Renal cortex interstitium (tissue), 11 donors: ENCODE results near the gene NEDD8. TPM values are rescaled to one million over a fixed set of nuclear protein-coding genes. Genes with fewer than 3 reads are reported as not detected.
"Not testable (repeated sequence)": the region's sequence is repeated elsewhere in the genome, so short reads cannot be mapped to it uniquely, and the experiment has no call there.

Experiments
- DNase-seq, 11 donors: peaks; one replicate each; pipeline ENCODE4 v3.0.0-alpha.2; 2013; ENCODE audit warnings: low read depth in 9 of 11, low spot score in 4 of 11; ENCODE audit errors: extremely low read depth in 1 of 11
- polyA plus RNA-seq, 3 donors: library from polyadenylated mRNA; unstranded; fragments of 120-200 nt; gene quantifications; one replicate each; pipeline ENCODE4 v1.2.1, GENCODE V29; 2013; ENCODE audit not compliant: insufficient read length in 3 of 3

The NEDD8 gene
- polyA plus RNA-seq, 3 donors: 198 to 251 (median 250) TPM

DNA sequence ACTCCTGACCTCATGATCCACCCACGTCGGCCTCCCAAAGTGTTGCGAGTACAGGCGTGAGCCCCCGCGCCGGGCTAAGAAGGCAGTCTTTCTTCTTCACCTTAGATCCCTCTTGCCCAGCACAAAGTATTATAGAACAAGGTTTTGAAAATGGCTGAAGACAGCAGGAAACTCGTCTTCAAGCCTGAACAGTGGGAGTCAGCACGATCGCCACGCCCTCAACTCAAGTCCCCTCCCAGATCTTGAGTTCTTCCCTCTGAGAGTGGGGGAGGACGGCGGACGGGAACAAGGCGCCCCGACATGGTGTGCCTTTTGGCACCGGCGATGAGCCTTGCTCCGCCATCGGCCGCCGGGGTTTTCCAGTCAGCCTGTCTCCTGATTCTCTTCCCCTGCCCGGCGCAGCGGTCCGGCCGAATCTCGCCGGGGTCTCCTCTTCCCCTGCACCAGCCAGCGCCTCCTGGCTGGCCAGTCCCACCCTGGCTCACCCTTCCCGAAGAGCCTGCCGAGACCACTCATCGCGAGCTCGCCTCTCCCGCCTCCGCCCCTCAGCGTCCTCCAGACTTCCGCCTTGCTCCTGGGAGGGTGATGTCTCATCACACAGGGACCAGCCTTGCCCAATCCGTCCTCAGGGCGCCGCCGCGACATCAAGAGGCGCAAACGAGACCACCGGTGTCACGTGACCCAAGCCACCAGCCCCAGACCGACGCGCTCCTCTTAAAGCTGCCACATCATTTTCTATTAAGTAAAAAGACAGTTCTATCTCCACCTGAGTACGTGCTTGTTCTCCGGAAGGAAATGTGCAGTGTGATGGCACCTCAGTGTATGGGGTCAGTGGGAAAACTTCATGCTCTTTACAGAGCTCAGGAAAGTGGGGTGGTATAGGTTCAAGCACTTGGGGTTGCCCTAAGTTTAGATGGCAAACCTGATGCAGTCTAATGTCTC, 19.0 kb downstream of the NEDD8 start, which contains the start of gene CHMP4A:
Gene CHMP4A, minus strand, starts transcription at position 565 of the 942 bp plus-strand sequence. Its CDS starts 49 bp downstream, at position 516.
- peak; percentile 87 to 97 (median 94) for DNase-seq

DNA sequence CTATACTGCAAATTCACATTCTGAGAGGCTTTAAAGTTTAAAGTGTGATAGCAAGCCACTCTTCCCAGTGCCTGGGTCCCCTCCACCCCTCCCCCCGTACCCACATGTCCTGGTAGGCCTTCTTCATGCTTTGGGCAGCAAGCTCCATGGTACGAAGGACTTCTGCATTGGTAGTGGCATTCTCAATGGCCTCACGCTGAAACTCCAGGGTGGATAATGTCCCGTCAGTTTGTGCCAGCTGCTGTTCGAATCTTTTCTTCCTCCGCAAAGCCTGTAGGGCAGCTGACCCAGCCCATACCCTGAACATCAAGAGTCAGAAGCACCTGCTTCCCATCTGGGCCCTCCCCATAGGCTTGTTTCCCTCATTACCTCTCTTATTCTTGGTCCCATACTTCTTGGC, 20.9 kb downstream of the NEDD8 start:
- no peak for DNase-seq

DNA sequence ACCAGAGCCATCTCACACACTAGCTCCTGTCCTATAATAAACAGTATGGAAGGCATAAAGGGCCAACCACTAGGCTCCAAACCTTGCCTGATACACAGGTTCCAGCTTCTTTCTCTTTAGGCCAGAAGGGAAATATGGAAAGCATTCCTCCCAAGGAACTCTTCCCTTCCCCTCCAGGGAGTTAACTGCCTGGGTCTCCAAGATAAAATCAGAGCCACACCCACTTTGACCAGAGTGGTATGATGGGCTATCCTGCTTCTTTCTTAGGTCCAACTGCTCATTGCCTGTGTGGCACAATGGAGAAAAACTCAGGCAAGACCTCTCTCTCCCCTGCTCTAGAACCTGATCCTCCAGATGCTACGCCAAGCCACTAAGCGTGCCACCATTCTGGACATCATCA, 24.5 kb downstream of the NEDD8 start:
- DNase-seq: no peak

DNA sequence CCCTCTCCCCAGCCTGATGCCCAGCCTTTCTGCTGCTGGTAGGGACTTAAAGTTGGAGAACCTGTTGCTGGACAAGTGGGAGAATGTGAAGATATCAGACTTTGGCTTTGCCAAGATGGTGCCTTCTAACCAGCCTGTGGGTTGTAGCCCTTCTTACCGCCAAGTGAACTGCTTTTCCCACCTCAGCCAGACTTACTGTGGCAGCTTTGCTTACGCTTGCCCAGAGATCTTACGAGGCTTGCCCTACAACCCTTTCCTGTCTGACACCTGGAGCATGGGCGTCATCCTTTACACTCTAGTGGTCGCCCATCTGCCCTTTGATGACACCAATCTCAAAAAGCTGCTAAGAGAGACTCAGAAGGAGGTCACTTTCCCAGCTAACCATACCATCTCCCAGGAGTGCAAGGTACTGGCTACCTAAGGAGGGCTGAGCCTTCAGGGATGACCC, 25.0 kb downstream of the NEDD8 start:
- no peak for DNase-seq

DNA sequence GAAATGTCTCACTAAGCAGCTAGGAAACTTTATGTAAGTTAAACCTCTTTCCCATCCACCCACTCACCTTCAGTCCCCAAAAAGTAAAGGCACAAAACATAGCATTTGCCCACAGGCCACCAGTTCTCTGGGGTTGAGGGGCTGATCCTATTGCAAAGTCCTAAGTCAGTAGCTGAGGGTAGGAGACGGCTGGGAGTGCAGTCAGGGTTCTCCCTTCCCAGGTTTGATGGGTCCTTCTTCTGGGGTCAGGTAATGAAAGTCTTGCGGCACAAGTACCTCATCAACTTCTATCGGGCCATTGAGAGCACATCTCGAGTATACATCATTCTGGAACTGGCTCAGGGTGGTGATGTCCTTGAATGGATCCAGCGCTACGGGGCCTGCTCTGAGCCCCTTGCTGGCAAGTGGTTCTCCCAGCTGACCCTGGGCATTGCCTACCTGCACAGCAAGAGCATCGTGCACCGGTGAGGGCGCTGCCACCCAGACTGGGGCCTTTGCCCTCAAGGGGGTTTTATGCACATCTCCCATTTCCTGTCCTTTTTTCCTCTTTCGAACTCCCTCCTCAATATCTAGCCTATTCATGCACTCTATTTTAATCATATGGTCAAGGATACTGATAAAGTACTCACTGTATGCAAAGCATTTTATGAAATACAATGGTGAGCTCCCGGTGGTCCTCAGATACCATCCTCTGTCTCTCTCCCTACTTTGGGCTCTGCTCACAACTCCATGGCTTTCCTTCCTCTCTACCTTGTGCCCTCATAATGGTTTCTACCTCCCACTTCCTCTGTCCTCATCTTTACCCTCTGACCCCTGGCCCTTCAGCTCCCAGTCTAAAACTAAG, 25.7 kb downstream of the NEDD8 start:
- no peak for DNase-seq

DNA sequence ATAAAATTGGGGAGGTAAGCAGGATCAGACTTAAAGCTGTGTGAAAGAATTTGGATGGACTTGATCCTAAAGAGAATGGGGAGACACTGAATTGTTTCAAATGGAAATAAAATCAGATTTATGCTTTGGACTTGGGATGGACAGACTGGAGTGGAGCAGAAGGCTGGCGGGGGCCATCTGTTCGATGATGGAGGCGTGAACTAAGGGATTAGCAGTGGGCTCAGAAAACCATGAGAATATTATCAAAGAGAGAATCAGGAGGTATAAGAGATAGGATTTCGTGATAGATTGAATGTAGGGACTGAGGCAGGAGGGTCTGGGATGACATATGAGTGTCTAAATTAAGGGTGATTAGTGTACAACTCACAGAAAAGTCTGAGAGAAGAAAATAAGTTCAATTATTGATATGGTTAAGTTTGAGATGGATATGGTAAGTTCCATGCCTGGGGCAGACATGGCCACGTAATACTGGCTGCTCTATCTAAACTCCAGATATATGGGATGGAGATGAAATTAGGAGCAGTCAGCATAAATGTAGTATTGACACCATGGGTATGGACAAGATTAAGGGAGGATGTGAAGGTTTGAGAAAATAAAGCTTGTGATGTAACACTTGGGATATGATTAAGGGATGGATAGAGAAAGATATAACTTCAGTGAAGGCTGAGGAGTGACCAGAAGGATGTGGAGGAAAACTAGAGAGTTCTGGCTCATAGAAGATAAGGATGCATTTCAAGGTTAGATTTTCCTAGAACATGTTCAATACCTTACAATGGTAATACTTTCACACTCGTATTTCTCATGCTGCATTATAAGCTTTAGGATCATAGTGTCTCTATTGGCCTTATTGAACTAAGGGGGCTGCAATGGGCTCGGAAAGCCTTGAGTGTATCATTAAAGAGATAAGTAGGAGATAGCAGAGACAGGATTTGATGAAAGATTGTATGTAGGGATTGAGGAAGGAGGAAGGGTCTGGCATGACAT, 27.7 kb downstream of the NEDD8 start:
- no peak for DNase-seq

DNA sequence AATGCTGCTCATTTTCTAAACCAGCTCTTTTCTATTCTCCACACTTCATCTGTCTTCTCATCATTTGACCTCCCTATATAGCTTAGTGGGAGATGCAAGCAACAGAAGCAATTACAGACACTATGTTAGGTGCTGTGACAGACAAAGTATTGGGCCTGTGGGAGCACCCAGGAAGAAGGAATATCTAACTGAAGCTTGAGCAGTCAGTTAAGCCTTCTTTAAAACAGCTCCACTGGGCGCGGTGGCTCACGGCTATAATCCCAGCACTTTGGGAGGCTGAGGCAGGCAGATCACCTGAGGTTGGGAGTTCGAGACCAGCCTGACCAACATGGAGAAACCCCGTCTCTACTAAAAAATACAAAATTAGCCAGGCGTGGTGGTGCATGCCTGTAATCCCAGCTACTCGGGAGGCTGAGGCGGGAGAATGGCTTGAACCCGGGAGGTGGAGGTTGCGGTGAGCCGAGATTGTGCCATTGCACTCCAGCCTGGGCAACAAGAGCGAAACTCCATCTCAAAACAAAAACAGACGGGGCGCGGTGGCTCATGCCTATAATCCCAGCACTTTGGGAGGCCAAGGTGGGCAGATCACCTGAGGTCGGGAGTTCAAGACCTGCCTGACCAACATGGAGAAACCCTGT, 28.8 kb downstream of the NEDD8 start:
- not testable (repeated sequence) for DNase-seq

DNA sequence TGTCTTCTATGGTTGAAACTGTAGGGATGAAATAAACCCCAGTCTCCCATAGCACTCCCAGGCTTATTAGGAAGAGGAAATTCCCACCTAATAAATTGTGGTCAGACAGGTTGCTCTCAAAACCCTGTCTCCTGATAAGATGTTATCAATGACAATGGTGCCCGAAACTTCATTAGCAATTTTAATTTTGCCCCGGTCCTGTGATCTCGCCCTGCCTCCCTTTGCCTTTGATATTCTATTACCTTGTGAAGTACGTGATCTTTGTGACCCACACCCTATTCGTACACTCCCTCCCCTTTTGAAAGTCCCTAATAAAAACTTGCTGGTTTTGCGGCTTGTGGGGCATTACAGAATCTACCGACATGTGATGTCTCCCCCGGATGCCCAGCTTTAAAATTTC, 29.6 kb downstream of the NEDD8 start:
- DNase-seq: not testable (repeated sequence)

DNA sequence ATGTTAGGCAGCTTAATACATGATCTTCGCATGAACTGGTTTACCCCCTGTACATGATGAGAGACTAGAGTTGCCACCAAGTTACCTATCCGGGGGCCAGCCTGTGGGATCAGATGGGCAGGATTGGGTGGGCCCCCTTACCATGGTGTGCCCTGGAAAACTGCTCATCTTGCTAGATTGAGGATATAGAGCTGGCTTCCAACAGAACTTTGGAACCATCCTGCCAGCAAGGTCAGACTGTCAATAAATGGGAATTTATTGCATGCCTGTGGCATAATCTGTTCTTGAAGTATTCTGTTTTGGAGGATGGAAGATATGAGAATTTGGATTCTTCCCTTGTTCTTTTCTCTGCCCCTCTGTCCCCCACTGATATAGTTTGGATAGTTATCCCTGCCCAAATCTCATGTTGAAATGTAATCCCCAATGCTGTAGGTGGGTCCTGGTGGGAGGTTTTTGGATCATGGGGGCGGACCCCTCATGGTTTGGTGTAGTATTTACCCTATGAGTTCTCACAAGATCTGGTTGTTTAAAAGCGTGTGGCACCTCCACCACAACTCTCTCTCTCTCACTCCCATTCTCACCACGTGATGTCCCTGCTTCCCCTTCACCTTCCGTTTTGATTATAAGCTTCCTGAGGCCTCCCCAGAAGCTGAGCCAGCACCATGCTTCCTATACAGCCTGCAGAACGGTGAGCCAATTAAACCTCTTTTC, 33.2 kb downstream of the NEDD8 start:
- DNase-seq: no peak

DNA sequence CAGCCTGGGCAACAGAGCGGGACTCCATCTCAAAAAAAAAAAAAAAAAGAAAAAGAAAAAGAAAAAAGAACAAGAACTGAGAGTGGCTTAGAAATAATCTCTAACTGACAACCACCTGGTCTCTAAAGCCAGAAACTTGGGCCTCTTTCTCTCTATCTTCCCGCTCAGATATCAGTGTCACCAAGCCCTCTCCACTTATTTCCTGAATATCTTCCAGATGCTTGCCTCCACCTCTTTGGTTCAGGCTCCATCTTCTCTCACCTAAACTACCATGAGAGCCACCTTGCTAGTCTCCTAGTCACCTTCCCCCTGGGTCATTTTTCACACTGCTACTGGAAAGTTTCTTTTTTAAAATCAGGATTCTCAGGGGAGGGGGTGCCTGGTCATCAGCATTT, 35.1 kb downstream of the NEDD8 start:
- DNase-seq: no peak

DNA sequence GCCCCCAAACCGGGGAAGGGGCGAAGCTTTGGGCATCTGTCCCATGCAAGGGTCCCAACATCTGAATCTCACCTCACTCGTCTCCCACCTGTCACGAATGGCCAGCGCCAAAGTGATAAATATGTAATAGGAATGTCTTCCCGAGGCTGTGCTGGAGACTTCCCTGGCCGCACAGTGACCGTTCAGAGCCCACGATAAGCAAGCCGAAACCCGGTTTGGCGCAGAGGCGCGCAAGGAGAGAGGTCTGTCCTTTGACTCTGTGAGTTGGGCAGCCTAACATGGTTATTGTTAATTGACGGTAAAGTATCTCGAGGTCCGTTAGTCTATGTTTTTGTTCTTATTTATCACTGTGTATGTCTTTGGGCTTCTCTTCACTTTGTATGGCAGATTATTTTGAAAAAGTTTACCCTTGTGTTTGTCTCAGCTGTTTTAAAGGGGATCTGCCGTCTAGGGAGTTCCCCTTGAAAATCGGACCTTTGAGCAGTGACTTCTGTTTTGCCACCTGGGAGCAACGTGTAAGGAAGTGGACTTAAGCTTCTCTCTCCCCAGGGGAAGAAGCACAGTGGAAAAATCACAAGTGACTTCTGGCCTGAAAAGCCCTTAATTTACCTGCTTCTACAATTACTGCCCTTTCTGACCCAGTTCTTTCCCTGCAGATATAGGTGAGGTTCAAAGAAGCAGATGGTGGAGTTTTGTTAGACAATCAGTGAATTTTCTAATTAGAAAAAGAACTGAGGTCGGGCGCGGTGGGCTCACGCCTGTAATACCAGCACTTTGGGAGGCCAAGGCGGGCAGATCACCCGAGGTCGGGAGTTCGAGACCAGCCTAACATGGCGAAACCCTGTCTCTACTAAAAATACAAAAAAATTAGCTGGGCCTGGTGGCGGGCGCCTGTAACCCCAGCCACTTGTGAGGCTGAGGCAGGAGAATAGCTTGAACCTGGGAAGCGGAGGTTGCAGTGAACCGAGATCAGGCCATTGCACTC, 35.8 kb downstream of the NEDD8 start:
- DNase-seq: no peak

DNA sequence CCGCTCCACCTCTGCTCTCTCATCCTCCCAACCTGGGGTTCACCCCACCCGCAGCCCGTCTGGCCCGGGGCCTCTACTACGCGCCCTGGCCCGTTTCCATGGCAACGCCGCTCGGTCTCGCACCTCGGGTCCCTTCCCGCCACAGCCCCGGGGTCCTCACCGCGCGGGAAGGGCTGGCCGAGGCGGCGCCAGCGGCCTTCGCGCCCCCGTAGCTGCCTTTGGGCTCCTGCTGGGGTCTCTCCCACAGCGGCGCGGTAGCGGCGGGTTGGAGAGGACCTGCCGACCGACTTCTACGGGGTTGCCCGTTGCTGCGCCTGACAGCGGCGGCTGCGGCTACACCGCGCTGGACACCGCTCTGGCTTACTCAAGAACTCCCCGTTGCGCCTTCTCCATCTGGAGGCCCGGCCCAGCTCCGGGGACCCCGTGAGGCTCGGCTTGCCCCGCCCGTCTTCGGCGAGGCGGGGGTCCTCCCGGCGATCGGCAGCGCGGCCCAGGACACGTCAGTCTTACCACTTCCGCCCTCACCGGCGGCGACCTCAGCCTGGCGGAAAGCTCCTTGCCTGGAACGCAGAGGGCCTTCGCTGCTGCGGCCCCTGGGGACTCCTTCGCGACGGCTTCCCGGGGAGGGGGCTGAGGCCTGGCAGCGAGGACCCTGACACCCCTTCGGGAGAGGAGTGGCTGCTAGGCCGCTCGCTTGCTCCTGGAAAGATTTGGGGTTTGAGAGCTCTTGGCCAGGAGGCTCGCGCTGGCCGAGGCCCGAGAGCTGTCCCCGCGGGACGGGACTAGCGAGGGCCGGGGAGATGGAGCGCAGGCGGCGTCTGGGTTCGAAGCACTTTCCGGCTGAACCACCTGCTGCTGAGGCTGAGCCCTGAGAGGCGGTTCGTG, 36.7 kb downstream of the NEDD8 start, which contains the start of gene TM9SF1:
Gene TM9SF1, minus strand, starts transcription at position 256 of the 885 bp plus-strand sequence. CDS start 422 bp downstream, outside the sequence.
- peak in 9 of 11 donors; percentile 71 to 89 (median 84) for DNase-seq

DNA sequence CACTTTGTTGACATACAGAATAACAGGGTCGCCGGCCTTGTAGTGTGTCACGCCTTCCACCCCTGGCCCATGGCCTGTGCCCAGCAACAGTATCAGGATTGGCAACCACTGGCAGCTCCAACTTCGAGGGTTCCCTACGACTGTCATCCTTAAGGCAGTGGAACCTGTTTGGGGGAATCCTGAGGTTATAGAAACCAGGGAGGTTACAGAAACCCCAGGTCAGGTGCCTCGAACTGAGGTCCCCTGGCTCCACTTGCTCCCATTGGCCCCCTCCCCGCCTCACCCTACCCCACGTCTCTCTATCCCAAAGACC, 37.3 kb downstream of the NEDD8 start:
- DNase-seq: no peak

DNA sequence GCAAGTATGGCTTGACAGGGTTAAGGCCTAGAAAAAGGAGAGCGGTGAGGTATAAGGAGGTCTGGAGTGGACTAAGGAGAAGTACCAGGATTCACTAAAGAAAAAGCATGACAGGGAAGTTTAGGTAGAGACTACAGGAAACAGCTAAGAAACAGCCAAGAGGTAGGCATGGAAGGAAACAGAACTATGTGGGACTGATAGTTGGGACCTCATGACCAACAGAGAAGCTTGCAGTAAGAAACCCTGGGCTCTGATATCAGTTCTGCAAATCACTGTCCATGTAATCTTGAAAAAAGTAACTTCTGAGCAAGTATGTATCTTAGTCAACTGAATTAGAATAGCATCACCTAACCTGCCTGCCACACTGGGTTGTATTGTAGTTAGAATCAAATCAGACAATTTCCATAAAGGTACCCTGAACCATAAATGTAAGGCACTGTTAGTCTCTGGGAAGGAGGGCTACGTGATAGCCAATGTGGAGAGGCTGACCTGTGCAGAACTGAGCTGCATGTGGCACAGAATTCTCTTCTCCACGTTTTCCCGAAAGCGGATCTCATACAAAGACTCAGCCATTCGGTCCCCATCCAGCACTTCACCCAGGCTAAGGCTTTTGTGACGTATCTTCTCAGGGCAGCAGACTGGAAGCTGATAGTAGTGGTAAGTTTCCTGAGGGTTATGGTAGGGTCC, 37.8 kb downstream of the NEDD8 start:
- no peak for DNase-seq

DNA sequence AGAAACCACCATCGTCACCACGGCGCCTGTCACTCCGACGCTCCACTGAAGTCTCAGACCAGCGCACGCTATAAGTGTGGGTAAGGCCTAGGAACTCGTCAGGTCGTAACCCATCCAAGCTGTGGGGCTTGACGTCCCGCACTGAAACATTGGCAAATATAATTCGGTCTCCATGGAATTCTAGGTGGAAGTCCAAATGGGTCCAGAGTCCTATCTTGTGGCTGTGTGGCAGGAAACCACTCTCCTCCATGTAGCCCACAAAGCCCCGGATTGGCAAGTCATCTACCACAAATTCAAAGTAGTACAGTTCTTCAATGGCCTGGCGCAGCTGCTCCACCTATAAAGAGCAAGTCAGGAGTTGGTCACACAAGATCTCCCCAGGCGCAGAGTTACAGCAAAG, 39.2 kb downstream of the NEDD8 start:
- DNase-seq: no peak
